ENCODE results near the gene DACH1.

Gene DACH1

DNA sequence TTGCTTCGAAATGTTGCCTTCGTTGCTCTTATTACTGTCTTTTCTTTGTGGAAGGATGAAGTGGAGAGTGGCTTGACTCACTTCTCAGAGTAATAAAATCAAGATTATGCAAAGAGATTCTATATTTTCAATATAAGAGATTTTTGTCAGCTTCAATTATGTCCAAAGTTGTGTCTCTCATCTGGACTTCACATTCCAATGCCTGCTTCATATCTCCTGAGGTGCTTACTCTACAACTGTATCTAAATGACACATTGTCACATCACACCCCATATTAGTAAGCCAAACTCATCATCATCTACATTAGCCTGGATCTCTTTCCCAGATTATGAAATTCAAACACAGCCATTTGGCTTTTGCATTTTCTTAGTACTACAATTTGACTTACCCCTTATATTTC, 409.4 kb downstream of the DACH1 start:
- no peak for ATAC-seq
- no peak for TF ChIP-seq ZNF70 (CRISPR knock-in tag; IDR thresholded peaks at IDR 0.05)
- TF ChIP-seq ZFP30 (CRISPR knock-in tag; IDR thresholded peaks at IDR 0.05) = no peak
- TF ChIP-seq TOX (CRISPR knock-in tag; IDR thresholded peaks at IDR 0.05; ENCODE audit: borderline replicate concordance) = no peak
- TF ChIP-seq ISL1 (CRISPR knock-in tag; IDR thresholded peaks at IDR 0.05) = no peak
- TF ChIP-seq TCF4 (CRISPR knock-in tag; IDR thresholded peaks at IDR 0.05; ENCODE audit: borderline replicate concordance) = no peak
- TF ChIP-seq SNAI2 (CRISPR knock-in tag; IDR thresholded peaks at IDR 0.05) = no peak
- TF ChIP-seq, protein P1, sequence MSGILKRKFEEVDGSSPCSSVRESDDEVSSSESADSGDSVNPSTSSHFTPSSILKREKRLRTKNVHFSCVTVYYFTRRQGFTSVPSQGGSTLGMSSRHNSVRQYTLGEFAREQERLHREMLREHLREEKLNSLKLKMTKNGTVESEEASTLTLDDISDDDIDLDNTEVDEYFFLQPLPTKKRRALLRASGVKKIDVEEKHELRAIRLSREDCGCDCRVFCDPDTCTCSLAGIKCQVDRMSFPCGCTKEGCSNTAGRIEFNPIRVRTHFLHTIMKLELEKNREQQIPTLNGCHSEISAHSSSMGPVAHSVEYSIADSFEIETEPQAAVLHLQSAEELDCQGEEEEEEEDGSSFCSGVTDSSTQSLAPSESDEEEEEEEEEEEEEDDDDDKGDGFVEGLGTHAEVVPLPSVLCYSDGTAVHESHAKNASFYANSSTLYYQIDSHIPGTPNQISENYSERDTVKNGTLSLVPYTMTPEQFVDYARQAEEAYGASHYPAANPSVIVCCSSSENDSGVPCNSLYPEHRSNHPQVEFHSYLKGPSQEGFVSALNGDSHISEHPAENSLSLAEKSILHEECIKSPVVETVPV (CRISPR knock-in tag; IDR thresholded peaks at IDR 0.05) = no peak
- TF ChIP-seq OSR1 (CRISPR knock-in tag; IDR thresholded peaks at IDR 0.05) = no peak
- TF ChIP-seq PPARA (CRISPR knock-in tag; IDR thresholded peaks at IDR 0.05; ENCODE audit: borderline replicate concordance) = no peak
- TF ChIP-seq, protein P2, sequence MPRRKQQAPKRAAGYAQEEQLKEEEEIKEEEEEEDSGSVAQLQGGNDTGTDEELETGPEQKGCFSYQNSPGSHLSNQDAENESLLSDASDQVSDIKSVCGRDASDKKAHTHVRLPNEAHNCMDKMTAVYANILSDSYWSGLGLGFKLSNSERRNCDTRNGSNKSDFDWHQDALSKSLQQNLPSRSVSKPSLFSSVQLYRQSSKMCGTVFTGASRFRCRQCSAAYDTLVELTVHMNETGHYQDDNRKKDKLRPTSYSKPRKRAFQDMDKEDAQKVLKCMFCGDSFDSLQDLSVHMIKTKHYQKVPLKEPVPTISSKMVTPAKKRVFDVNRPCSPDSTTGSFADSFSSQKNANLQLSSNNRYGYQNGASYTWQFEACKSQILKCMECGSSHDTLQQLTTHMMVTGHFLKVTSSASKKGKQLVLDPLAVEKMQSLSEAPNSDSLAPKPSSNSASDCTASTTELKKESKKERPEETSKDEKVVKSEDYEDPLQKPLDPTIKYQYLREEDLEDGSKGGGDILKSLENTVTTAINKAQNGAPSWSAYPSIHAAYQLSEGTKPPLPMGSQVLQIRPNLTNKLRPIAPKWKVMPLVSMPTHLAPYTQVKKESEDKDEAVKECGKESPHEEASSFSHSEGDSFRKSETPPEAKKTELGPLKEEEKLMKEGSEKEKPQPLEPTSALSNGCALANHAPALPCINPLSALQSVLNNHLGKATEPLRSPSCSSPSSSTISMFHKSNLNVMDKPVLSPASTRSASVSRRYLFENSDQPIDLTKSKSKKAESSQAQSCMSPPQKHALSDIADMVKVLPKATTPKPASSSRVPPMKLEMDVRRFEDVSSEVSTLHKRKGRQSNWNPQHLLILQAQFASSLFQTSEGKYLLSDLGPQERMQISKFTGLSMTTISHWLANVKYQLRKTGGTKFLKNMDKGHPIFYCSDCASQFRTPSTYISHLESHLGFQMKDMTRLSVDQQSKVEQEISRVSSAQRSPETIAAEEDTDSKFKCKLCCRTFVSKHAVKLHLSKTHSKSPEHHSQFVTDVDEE (CRISPR knock-in tag; IDR thresholded peaks at IDR 0.05) = no peak
- no peak for TF ChIP-seq ZNF8 (CRISPR knock-in tag; IDR thresholded peaks at IDR 0.05)
- TF ChIP-seq RARB (CRISPR knock-in tag; IDR thresholded peaks at IDR 0.05) = no peak
- TF ChIP-seq ARNTL (CRISPR knock-in tag; IDR thresholded peaks at IDR 0.05; ENCODE audit: borderline replicate concordance, low read depth) = no peak
- TF ChIP-seq CREB5 (CRISPR knock-in tag; IDR thresholded peaks at IDR 0.05; ENCODE audit: low read depth) = no peak

DNA sequence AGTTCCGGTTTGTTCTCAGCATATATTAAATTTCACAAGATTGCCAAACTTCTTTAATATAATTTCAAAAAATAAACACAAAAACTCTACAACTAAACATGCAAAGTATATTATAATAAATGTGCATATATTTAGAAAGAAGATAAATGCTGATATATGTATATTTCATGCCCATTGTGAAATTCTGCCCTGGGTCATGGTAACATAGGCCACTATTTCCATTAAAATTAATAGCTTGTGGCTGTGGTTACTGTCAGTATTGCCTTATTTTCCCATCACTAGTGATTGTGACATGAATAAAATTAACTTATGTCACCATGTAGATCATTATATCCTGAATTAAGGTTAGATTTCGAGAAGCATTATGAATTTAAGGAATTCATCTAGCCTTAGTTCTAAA, 410.9 kb downstream of the DACH1 start:
- ATAC-seq = no peak

More for the DNA sequence above, 410.9 kb downstream of the DACH1 start:
- TF ChIP-seq ESRRG (CRISPR knock-in tag; IDR thresholded peaks at IDR 0.05) (no peak), ZNF565 (CRISPR knock-in tag; conservative IDR thresholded peaks at IDR 0.05; ENCODE audit: low read depth) (no peak), CSDC2 (CRISPR knock-in tag; IDR thresholded peaks at IDR 0.05) (no peak), RARB (CRISPR knock-in tag; IDR thresholded peaks at IDR 0.05) (no peak), ZNF70 (CRISPR knock-in tag; IDR thresholded peaks at IDR 0.05) (no peak), ZFP30 (CRISPR knock-in tag; IDR thresholded peaks at IDR 0.05) (no peak), TCF4 (CRISPR knock-in tag; IDR thresholded peaks at IDR 0.05; ENCODE audit: borderline replicate concordance) (no peak), ARNTL (CRISPR knock-in tag; IDR thresholded peaks at IDR 0.05; ENCODE audit: borderline replicate concordance, low read depth) (no peak), ISL1 (CRISPR knock-in tag; IDR thresholded peaks at IDR 0.05) (no peak), OSR1 (CRISPR knock-in tag; IDR thresholded peaks at IDR 0.05) (no peak), BACH2 (CRISPR knock-in tag; IDR thresholded peaks at IDR 0.05; ENCODE audit: borderline replicate concordance) (no peak), ZFP3 (CRISPR knock-in tag; IDR thresholded peaks at IDR 0.05) (no peak), GLIS3 (CRISPR knock-in tag; IDR thresholded peaks at IDR 0.05) (no peak), PPARA (CRISPR knock-in tag; IDR thresholded peaks at IDR 0.05; ENCODE audit: borderline replicate concordance) (no peak), SNAI2 (CRISPR knock-in tag; IDR thresholded peaks at IDR 0.05) (no peak), ZC3H10 (CRISPR knock-in tag; IDR thresholded peaks at IDR 0.05) (no peak), TOX (CRISPR knock-in tag; IDR thresholded peaks at IDR 0.05; ENCODE audit: borderline replicate concordance) (no peak)
- TF ChIP-seq, protein P2 (CRISPR knock-in tag; IDR thresholded peaks at IDR 0.05) = no peak
- TF ChIP-seq, protein P1 (CRISPR knock-in tag; IDR thresholded peaks at IDR 0.05) = no peak
- TF ChIP-seq, protein P3, sequence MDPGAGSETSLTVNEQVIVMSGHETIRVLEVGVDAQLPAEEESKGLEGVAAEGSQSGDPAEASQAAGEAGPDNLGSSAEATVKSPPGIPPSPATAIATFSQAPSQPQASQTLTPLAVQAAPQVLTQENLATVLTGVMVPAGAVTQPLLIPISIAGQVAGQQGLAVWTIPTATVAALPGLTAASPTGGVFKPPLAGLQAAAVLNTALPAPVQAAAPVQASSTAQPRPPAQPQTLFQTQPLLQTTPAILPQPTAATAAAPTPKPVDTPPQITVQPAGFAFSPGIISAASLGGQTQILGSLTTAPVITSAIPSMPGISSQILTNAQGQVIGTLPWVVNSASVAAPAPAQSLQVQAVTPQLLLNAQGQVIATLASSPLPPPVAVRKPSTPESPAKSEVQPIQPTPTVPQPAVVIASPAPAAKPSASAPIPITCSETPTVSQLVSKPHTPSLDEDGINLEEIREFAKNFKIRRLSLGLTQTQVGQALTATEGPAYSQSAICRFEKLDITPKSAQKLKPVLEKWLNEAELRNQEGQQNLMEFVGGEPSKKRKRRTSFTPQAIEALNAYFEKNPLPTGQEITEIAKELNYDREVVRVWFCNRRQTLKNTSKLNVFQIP (CRISPR knock-in tag; IDR thresholded peaks at IDR 0.05; ENCODE audit: borderline replicate concordance, low read depth) = no peak

All from SK-N-SH treated with all-trans-retinoic acid at 6 μM for 48 hours (cell line).